GM18502 (cell line): ENCODE data around the gene SMAD2.
"Not testable (repeated sequence)": the region's sequence is repeated elsewhere in the genome, so short reads cannot be mapped to it uniquely, and the experiment has no call there.

Source experiments
- ATAC-seq: cut with Tn5 transposase; IDR thresholded peaks from one replicate; pipeline ENCODE4 v1.9.1; 2021; ENCODE audit warnings: mild to moderate bottlenecking; ENCODE audit not compliant: unreplicated experiment, poor library complexity

The SMAD2 gene

GRCh38 chr18:47863041-47863440, 67.4 kb downstream of the SMAD2 start:
- ATAC-seq, result no peak

GRCh38 chr18:47858607-47859006, 71.9 kb downstream of the SMAD2 start:
- ATAC-seq, result no peak

GRCh38 chr18:47847635-47848034, 82.8 kb downstream of the SMAD2 start:
- ATAC-seq, result no peak

GRCh38 chr18:47846431-47846830, 84.0 kb downstream of the SMAD2 start:
- no peak for ATAC-seq

DNA sequence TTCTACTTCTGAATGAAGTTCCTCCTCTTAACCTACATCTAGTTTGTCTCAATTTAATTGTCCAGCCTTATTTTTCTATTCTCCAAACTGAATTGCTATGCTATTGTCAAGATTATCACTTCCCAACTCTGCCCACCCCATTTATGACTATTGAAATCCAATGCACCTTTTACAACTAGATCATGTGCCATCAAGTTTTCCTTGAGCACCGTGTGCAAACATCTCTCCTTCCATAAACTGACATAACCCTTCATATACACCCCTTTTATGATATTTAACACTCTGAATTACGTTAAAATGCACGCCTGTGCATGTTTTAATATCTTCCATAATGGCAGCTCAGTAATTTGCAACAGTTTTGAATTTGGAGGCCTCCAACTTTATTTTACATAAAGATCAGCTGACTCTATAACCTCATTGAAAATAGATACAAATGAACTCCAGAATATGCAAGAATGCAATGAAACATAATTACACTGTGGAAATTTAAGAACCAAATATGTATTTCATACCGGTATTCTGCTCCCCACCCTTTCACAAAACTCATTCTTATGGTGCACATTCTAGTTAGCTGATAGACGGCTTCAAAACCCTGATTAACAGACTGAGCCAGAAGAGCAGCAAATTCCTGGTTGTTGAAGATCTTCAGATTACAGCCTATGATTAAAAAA, 85.5 kb downstream of the SMAD2 start:
- no peak for ATAC-seq

DNA sequence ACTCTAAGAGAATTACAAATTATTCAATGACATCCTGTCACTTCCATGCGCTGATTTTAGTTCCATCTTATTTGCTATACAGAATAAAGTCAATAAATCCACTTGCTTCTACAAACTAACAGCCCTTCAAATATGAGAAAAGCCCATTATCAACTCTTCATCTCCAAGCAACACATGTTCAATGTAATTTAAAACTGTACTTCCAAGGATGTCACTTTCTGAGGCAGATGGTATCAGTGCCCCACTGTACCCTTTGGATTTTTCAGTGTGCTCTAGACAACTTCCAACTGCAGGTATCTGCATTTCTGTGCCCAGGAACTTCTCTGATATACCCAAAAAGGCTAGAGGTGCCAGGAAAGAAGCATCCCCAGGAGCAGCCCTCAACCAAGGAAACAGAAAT, 87.6 kb downstream of the SMAD2 start:
- no peak for ATAC-seq

DNA sequence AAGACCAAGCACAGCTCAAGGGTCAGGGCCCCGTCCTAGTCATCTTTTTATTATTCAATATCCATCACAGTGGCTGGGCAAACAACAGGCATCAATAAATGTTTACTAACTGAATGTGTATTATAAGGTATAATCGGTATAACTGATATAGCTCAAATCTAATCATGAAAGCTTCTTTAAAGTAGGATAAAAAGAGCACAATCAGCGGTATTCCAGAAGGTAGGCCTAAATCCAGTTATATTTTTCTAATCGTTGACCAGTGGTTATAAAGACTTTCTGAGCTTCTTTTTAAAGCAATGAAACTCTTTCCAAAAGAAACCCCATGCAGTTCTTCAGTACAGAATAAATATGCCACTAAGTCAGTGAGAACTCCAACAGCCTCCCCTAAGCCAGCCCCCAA, 92.1 kb downstream of the SMAD2 start:
- ATAC-seq, result no peak

DNA sequence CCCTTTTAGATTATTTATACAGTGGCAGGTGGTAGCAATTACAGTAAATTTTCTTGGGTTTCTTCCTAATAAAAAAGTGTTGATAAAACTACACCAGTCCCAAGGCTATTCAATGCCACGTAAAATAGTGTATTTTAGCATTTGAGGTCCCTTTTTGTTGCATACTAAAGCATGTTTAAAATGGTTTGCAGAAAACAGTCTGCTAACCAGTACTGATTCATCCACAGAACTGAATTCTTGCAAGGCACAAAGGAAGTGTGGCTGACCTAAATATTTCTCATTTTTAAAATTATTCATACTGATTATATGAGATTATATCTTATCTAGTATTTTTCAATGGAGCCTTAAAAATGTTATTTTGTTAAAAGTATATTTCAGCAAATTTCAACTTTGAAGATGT, 98.1 kb downstream of the SMAD2 start:
- no peak for ATAC-seq

GRCh38 chr18:47831351-47831750, 99.1 kb downstream of the SMAD2 start:
- ATAC-seq, result no peak

GRCh38 chr18:47830772-47831171, 99.7 kb downstream of the SMAD2 start:
- ATAC-seq, result no peak

- ATAC-seq, result no peak
Observed at GRCh38 chr18:47829831-47830230, 100.6 kb downstream of the SMAD2 start.

DNA sequence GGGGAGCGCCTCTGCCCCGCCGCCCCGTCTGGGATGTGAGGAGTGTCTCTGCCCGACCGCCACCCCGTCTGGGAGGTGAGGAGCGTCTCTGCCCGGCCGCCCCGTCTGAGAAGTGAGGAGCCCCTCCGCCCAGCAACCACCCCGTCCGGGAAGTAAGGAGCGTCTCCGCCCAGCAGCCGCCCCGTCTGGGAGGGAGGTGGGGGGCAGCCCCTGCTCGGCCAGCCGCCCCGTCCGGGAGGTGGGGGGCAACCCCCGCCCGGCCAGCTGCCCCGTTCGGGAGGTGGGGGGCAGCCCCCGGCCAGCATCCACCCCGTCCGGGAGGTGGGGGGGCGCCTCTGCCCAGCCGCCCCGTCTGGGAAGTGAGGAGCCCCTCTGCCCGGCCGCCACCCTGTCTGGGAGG, 102.4 kb downstream of the SMAD2 start:
- not testable (repeated sequence) for ATAC-seq

DNA sequence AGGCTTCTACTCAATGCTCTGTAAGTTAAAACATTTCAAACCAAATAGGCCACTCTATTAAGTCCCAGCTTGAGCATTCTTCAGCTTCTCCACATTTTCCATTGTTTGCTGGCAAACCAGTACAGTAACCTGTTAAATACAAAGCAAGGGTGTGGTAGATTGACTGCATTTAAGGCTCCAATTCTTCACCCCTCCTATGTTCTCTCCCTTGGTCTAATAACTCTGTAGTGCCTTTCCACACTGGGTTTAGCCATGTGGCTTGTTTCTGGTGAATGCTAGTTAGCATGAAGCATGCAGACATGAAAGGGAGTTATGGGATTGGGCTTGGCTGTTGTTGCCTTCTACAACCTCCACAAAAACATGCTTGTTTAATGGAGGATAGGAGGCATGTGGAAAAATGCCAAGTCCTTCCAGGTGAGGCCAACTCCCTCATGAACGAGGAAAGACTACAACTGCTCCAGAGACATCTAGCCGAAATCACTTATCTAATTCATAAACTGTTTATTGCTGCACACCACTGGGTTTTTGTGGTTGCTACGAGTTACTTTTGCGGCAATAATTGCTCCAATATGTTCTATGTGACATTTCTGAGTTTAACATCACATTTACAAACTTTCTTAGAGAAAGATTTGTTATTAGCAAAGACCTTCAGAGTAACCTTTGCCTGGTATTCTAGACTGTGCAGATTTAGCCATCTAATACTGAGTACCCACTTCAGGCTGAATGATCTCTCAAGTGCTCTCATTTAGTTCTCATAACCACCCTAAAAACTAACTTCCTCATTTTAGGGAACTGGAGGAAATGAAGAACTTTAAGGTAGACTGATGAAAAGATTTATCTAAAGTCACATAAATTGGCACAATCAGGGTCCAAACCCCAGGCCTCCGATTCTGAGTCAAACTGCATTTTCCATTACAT, 104.0 kb downstream of the SMAD2 start:
- ATAC-seq, result no peak

DNA sequence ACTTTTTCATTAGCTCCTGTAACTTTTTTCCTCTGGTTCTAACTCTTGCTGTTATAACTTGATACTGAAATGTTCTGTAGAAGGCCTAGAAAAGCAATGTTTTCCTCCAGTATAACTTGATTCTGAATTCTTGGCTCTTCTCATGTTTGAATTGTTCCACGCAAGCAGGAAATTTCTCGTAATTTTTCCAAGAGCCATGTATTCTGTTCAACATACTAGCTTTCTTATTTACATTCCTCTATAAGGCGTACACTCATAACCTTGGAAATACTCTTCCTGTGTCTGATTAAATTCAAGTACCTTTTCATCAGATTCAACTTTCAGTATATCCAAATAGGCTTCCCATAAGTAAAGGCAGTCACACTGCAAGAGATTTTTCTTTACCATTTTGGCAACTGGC, 109.1 kb downstream of the SMAD2 start:
- no peak for ATAC-seq

- ATAC-seq, result no peak
Observed at GRCh38 chr18:47817795-47818077, 112.7 kb downstream of the SMAD2 start.

DNA sequence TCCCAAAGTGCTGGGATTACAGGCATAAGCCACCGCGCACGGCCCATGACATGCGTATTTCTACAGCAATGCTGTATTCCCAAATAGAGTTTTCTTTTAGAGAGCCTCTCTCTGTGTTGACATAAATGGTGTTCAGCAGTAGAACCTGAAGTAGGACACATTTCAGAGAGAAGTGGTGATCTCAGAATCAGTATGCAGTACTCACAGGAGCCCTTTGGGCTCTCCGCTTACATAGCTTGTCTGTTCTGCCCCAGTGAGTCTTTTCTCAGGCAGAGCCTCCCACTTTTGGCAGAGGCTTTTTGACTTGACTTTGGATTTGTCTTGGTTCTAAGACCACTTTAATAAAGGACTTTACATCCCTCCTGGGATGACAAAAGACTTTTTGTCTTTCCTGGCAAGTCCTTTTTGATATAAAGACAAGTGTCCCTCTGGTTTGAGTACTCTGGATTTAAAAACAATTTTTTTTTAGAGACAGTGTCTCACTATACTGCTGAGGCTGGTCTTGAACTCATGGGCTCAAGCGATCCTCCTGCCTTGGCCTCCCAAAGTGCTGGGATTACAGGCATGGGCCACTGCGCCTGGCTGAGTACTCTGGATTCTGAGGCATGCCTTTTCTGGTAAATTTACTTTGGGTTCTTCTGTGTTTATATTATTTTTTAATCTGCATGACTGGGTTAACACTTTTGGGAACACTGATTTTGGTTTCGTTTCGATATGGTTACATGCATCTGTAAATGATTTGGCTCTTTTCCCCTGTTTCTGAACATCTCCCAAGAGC, 113.3 kb downstream of the SMAD2 start:
- ATAC-seq, result no peak

GRCh38 chr18:47815486-47816270, 114.8 kb downstream of the SMAD2 start:
- ATAC-seq, result no peak

GRCh38 chr18:47809420-47809819, 121.0 kb downstream of the SMAD2 start:
- no peak for ATAC-seq

- no peak for ATAC-seq
Observed at GRCh38 chr18:47802802-47803201, 127.7 kb downstream of the SMAD2 start.

DNA sequence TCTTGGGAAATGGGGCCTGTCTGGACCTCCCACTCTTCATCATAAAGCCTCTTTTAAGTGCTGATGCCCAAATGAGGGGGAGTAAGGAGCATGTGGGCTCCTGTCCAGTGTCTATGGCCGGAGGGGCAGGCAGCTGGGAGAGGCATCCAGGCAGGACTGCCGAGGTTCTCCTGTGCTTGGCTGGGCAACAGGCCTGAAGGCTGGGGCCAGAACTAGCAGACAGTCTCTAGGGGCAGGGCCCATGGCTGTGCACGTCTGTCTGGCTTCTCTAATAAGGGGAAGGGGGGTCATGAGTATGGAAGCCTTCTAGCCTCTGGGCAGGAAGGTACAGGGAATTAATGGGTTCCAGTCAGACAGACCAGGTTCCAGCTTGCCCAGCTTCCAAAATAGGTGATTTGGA, 128.6 kb downstream of the SMAD2 start:
- no peak for ATAC-seq
